HG02610 (cell line): Measurements from ENCODE around the gene MOB3B.

ENCODE experiments used
- ATAC-seq: cut with Tn5 transposase; IDR thresholded peaks from one replicate; pipeline ENCODE4 v1.9.1; 2021; ENCODE audit warnings: mild to moderate bottlenecking, moderate library complexity; ENCODE audit not compliant: unreplicated experiment

Gene MOB3B

GRCh38 chr9:27542508-27542907, 12.9 kb upstream of the MOB3B start:
- no peak for ATAC-seq

GRCh38 chr9:27541740-27542139, 12.1 kb upstream of the MOB3B start:
- no peak for ATAC-seq

GRCh38 chr9:27540502-27540901, 10.9 kb upstream of the MOB3B start:
- no peak for ATAC-seq

DNA sequence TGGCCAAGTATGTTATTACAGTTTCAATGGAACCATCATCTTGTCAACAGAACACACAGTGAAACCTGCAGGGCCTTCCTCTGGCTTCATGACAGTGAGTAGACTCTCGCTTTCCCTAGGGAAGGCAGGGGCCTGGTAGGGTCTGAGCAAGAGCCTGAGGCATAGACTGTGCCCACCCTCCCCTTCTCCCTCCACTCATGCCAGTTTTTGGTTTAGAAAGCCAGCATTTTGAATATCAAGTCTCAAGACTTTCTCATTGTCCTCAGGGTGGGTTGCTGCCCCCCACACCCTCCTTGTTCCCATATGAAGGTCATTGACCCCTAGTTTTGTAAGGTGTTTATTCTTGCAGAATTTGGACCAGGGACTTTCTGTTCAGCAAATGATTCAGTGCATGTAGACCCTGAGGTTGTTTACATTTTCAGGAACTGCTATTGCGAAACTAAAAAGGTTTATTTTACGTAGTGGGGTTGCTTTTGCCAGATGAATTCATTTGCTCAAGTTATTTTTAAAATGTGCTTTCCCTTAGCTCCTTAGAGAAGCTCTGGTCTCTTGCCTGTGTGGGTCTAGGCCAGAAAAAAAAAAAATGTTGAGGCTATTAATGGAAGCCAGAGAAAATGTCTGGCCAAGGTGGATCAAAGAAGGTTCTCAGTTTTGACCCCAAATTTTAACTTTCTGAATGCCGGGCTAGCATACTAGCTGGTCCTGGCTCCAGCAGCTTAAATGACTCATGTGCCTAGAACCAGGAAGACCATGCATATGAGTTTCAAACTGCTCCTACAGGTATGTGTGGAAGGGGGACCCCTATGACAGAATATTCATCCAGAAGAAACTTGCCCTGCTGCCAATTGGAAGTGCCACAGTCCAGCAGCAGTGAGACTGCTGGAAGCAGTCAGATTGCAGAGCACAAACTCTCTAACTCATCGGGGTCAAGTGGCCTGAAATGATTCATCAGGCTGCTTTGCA, 10.1 kb upstream of the MOB3B start:
- peak; percentile 58 for ATAC-seq

DNA sequence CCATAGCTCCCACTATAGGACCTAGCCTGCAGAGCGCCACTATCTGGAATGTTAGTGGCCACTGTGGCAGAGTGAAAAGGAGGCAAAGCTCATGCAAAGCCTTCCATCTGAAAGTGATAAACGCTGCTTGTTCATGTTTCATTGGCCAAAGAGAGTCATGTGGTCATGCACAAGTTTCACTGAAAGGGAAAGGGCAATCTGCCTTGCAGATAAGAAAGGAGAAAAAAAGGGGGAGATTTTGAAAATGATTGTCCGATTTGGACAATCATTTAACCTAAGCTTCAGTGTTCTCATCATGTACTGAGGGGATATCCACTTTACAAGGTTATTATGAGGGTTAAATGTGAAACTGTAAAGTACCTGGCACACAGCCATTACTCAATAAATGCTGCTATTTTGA, 9.0 kb upstream of the MOB3B start:
- ATAC-seq: peak; percentile 24

GRCh38 chr9:27537756-27538155, 8.1 kb upstream of the MOB3B start:
- ATAC-seq: no peak

GRCh38 chr9:27537027-27537435, 7.4 kb upstream of the MOB3B start:
- ATAC-seq: no peak

- ATAC-seq: no peak
These were observed 6.6 kb upstream of the MOB3B start for GRCh38 chr9:27536168-27536567.

- no peak for ATAC-seq
These were observed 6.1 kb upstream of the MOB3B start for GRCh38 chr9:27535701-27536118.

GRCh38 chr9:27534658-27535209, 5.1 kb upstream of the MOB3B start:
- no peak for ATAC-seq

GRCh38 chr9:27534131-27534530, 4.5 kb upstream of the MOB3B start:
- ATAC-seq: no peak

DNA sequence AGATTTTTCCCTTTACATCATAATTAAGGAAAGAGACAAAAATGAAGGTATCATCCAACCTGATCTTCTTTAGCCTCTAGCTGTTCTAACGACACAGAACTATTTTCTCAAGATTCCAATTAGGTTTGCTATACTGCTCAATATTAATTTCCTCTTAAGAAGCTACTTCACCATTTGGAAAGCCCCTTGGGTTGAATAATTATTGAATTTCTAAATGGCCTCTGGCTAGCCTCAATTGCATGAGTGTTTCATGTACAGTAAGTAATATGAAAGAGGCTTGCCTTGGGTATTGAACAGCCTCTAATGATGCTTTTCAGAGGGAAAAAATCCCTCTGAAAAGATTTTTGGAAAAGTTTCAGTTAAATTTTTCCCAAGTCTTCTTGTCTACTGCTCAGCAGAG, 3.7 kb upstream of the MOB3B start:
- ATAC-seq: no peak

DNA sequence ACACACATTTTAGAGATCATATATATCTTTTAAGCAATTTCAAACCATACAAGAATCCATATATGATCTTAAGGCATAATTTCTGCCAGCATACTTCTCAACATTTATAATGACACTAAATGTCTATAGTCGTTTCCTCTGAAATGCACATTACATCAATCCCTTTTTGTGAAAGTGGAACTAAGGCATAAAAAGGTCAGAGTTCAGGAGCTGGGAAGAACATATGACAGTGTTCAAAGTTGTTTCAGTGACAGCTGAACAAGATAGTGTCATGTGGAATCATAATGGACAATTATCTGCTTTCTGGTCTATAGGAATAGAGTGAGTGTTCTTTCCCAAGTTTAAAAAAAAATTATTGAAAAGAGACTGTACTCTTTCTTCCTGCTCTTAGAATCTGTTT, 2.4 kb upstream of the MOB3B start:
- no peak for ATAC-seq

DNA sequence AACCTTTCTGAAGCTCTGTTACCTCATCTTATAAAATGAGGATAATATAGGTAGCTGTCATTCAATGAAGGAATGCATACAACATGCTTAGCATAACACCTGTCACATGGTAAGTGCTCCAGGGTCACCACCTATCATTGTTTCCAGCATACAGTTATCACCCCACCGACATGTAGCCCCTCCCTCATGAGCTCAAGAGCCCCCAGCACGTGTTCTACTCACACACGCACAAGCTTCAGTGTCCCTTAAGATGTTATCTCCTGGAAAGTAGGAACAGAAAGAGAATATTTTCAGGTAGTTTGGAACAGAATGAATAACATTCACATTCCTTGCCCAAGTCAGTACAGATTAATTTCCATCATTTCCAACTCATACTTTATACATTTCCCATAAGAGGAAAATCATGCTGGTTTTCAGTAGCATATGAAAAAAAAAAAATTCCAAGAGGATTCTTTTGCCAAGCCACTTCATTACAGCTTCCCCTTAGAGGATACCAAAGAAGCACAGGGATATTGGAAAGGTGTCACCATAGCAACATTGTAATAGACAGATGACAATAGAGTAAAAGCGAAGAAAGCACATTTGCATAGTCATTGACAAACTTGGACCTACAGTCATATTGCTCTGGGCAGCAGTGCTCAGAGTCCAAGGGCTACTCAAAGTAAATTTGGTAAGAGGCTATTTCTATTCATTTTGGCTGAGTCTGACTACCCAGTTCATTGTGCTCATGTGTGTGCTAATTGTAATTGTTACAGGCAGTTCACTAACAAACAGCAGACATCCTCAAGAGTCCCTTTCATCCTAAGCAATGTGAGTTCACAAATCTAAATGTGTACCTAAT, 1.5 kb upstream of the MOB3B start:
- ATAC-seq: no peak

DNA sequence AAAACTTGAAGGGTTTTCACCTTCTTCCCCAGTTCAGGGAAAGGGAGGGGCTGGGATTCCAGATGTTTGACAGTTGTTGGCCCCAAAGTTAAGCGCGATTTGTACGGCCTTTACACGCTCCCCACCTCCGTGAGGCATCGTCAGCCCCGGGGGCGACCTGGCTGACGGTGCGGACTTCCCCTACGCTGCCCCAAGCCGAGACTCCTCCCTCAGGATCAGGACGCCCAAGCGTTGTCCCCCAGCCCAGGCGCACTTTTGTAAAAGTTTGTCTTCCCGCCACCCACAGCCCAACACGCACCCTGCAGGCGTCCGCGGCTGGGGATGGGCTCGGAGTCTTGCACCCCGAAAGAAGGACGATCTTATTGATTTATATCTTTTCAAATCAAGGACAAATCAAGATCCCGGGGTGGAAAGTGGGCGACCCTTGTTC, 713 bp downstream of the MOB3B start:
- peak; percentile 45 for ATAC-seq

DNA sequence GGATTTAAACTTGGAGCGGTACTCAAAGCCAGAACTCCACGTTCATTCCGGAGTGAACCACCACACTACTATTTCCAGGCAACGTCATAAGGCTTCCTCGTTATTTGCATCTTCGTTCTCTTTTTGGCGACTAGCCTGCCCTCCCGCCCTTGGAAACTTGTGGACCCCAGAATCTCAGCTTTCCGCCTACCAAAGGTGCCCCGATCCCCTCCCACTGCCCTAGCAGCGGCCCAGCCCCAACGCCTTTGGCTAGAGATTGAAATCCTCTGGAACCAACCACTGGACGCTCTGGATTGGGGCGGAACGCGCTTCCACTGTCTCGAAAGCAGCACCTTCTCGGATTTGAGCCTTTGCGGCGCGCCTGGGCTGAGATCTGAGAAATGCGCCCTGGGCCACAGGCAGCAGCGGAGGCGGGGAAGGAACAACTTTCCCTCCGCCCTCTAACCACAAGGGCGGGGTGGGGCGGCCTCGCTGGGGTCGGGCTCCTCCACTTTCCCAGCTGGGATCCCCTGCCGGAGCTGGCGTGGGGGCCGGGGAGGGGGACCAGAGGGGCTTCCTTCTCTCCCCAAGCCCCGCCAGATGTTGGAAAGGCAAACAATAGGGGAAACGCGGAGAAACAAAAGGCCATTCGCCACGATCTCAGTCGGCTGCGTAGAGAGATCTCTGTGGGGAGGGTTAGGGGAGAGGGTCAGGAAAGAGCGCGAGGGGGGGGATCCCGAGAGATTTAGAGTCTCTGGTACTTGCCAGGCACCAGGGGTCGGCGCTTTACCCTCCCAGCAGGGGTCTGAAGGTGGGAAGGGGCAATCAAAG, 1.3 kb downstream of the MOB3B start:
- ATAC-seq: peak; percentile 71

DNA sequence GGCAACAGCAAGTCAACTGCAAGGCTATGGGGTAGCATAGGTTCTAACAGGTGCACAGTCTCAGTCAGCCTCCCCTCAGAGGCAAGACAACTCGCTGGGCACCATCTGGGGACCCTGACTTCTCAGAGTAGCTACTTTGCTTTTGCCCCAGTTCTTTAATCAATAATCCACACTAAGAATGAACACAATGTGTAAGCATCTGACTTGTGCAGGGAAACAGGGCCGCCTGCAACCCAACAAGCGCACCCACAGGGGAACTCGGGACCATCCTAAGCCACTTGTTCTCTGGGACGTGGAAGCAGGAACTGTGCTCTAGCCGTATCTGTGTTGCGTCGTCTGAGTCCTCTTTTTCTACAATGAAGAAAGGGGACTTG, 1.9 kb downstream of the MOB3B start:
- ATAC-seq: no peak

DNA sequence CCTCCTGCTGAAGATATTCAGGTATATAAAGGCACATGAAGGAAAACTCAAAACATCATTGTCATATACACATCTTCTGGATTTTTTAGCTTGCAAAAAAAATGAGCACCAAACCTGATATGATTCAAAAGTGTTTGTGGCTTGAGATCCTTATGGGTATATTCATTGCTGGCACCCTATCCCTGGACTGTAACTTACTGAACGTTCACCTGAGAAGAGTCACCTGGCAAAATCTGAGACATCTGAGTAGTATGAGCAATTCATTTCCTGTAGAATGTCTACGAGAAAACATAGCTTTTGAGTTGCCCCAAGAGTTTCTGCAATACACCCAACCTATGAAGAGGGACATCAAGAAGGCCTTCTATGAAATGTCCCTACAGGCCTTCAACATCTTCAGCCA, 5.4 kb downstream of the MOB3B start, which contains the start of gene IFNK:
IFNK (plus strand) TSS at position 55 of the 400 bp plus-strand sequence; CDS start at position 102, 47 bp downstream.
- ATAC-seq: no peak

GRCh38 chr9:27523141-27523540, 6.5 kb downstream of the MOB3B start:
- no peak for ATAC-seq

GRCh38 chr9:27520986-27521385, 8.6 kb downstream of the MOB3B start:
- no peak for ATAC-seq
